Nephron progenitor cell (in vitro differentiated cells): ENCODE measurements around the gene DMD.

ENCODE experiments used
- DNase-seq: peaks from one replicate; pipeline ENCODE4 v3.0.0; 2021
- H3K27ac Mint-ChIP-seq: 2 replicates; pipeline ENCODE4 v1.8.0; 2021; ENCODE audit warnings: mild to moderate bottlenecking, moderate library complexity, mixed read lengths
- H3K27me3 Mint-ChIP-seq: 2 replicates; pipeline ENCODE4 v1.8.0; 2021; ENCODE audit warnings: mild to moderate bottlenecking, low read depth, mixed read lengths; ENCODE audit not compliant: poor library complexity
- H3K36me3 Mint-ChIP-seq: 2 replicates; pipeline ENCODE4 v1.8.0; 2021; ENCODE audit warnings: low read depth, mixed read lengths
- H3K4me1 Mint-ChIP-seq: 2 replicates; pipeline ENCODE4 v1.8.0; 2021; ENCODE audit warnings: mixed read lengths
- H3K4me3 Mint-ChIP-seq: 2 replicates; pipeline ENCODE4 v1.8.0; 2021; ENCODE audit warnings: mild to moderate bottlenecking, moderate library complexity, mixed read lengths
- H3K9me3 Mint-ChIP-seq: 2 replicates; pipeline ENCODE4 v1.8.0; 2021; ENCODE audit warnings: mild to moderate bottlenecking, moderate library complexity, mixed read lengths
- CTCF ChIP-seq: fragments of 200-600 bp; sonication (generic); IDR thresholded peaks from 2 replicates; pipeline ENCODE4 v1.5.0; 2021; ENCODE audit warnings: antibody characterized with exemption

DMD gene

GRCh38 chrX:31092970-31093638 lies 2118.2 kb downstream of the DMD start:
- Mint-ChIP-seq H3K4me3 (no peak overlapping the region), H3K36me3 (no peaks in the 10 kb centered on the region), H3K27ac (no peak overlapping the region), H3K9me3 (peaks cover 69% of the 10 kb centered on the region), H3K27me3 (peaks cover 2% of the 10 kb centered on the region), H3K4me1 (no peaks in the 10 kb centered on the region)
- no peak for TF ChIP-seq CTCF
- DNase-seq, result no peak

- Mint-ChIP-seq H3K4me3 (no peak overlapping the region), H3K4me1 (no peaks in the 10 kb centered on the region), H3K9me3 (peaks cover 68% of the 10 kb centered on the region), H3K27me3 (peaks cover 2% of the 10 kb centered on the region), H3K36me3 (no peaks in the 10 kb centered on the region), H3K27ac (no peak overlapping the region)
- DNase-seq, result no peak
- no peak for TF ChIP-seq CTCF
These were observed 2118.9 kb downstream of the DMD start for GRCh38 chrX:31092476-31092875.

GRCh38 chrX:31091819-31092218 lies 2119.5 kb downstream of the DMD start:
- Mint-ChIP-seq H3K4me1 (no peaks in the 10 kb centered on the region), H3K36me3 (no peaks in the 10 kb centered on the region), H3K4me3 (no peak overlapping the region), H3K27ac (no peak overlapping the region), H3K9me3 (peaks cover 62% of the 10 kb centered on the region), H3K27me3 (peaks cover 2% of the 10 kb centered on the region)
- no peak for DNase-seq
- TF ChIP-seq CTCF, result no peak

- no peak for TF ChIP-seq CTCF
- H3K27me3 Mint-ChIP-seq, result no peaks in the 10 kb centered on the region
- H3K4me3 Mint-ChIP-seq, result no peak overlapping the region
- no peak overlapping the region for H3K27ac Mint-ChIP-seq
- no peak for DNase-seq
- H3K4me1 Mint-ChIP-seq, result peaks cover 4% of the 10 kb centered on the region
- peaks cover 55% of the 10 kb centered on the region for H3K9me3 Mint-ChIP-seq
- H3K36me3 Mint-ChIP-seq, result no peaks in the 10 kb centered on the region
These were observed 2136.8 kb downstream of the DMD start for GRCh38 chrX:31074522-31074921.

GRCh38 chrX:31071725-31072124 lies 2139.6 kb downstream of the DMD start, which contains the start of gene FTHL17:
TSS of gene FTHL17 (minus strand) at chrX:31072041. CDS start at chrX:31071953, 88 bp downstream.
- Mint-ChIP-seq H3K4me1 (peaks cover 11% of the 10 kb centered on the region), H3K36me3 (no peaks in the 10 kb centered on the region), H3K4me3 (no peak within 1 kb of the TSS), H3K27me3 (no peaks in the 10 kb centered on the region), H3K27ac (no peak within 1 kb of the TSS), H3K9me3 (peaks cover 63% of the 10 kb centered on the region)
- DNase-seq, result no peak
- no peak for TF ChIP-seq CTCF

- H3K27ac Mint-ChIP-seq, result no peak overlapping the region
- no peaks in the 10 kb centered on the region for H3K36me3 Mint-ChIP-seq
- H3K9me3 Mint-ChIP-seq, result peaks cover 63% of the 10 kb centered on the region
- no peaks in the 10 kb centered on the region for H3K27me3 Mint-ChIP-seq
- H3K4me1 Mint-ChIP-seq, result peaks cover 11% of the 10 kb centered on the region
- no peak overlapping the region for H3K4me3 Mint-ChIP-seq
- no peak for DNase-seq
- TF ChIP-seq CTCF, result no peak
These were observed 2140.1 kb downstream of the DMD start for GRCh38 chrX:31071262-31071661.
